Body of pancreas (tissue), 4 donors: ENCODE results near the gene SLC25A43. TPM values are rescaled to one million over a fixed set of nuclear protein-coding genes. Genes with fewer than 3 reads are reported as not detected.
"Not testable (repeated sequence)": the region's sequence is repeated elsewhere in the genome, so short reads cannot be mapped to it uniquely, and the experiment has no call there.

Source experiments
- ATAC-seq: fragments of 150-250 bp; one replicate; pipeline ENCODE4 v1.9.1; 2016
- DNase-seq, 4 donors: peaks; one replicate each; pipeline ENCODE4 v3.0.0-alpha.2; 2019
- H3K27ac ChIP-seq, 4 donors: fragments of 200-600 bp; sonication (generic); 1 replicate in 3 of 4; 2 replicates in 1 of 4; pipeline versions ENCODE4 v1.5.1 to v1.6.1; 2016 to 2019; ENCODE audit warnings: mild to moderate bottlenecking in 1 of 4, mixed read lengths in 1 of 4, moderate library complexity in 1 of 4
- H3K27me3 ChIP-seq, 2 donors: fragments of 200-600 bp; sonication (generic); one replicate each; pipeline ENCODE4 v1.6.0; 2016; ENCODE audit warnings: mild to moderate bottlenecking in 1 of 2
- H3K36me3 ChIP-seq, 2 donors: fragments of 200-600 bp; sonication (generic); replicated peaks in 1 of 2; 2 replicates each; pipeline ENCODE4 v1.5.1; 2016; ENCODE audit warnings: low read depth in 2 of 2; ENCODE audit not compliant: insufficient read depth in 1 of 2
- H3K4me1 ChIP-seq: fragments of 200-600 bp; sonication (generic); one replicate; pipeline ENCODE4 v1.6.0; 2016
- H3K4me3 ChIP-seq, 2 donors: fragments of 200-600 bp; sonication (generic); 1 replicate in 1 of 2; 2 replicates in 1 of 2; pipeline ENCODE4 v1.5.1; 2016 to 2019
- H3K9me3 ChIP-seq, 3 donors: fragments of 200-600 bp; sonication (generic); 1 replicate in 2 of 3; 2 replicates in 1 of 3; pipeline ENCODE4 v1.5.1; 2016
- CTCF ChIP-seq, 7 experiments: fragments of 450-650 bp in 4 of 7; fragments of 200-600 bp in 3 of 7; sonication (generic) in 3 of 7; IDR thresholded peaks; one replicate each; pipeline ENCODE4 v1.5.1; 2016 to 2019; ENCODE audit warnings: antibody characterized with exemption in 7 of 7
- POLR2A ChIP-seq, 3 donors: fragments of 450-650 bp; IDR thresholded peaks; one replicate each; pipeline ENCODE4 v1.6.1; 2016; ENCODE audit warnings: antibody characterized with exemption in 3 of 3, mild to moderate bottlenecking in 2 of 3
- WGBS, 2 donors: methylation state at CpG; one replicate each; pipeline ENCODE4 v1.1.5; 2017; 5-methylcytosine and 5-hydroxymethylcytosine counted together
- intact Hi-C: fragments of 100-400 bp; cut with DNase I; formaldehyde crosslinking; loops from one replicate; pipeline ENCODE4 v1.15.1; 2023
- total RNA-seq, 2 donors: library from RNA; depleted of rRNA; stranded (reverse); fragments of >200 nt; gene quantifications; one replicate each; pipeline ENCODE4 v1.1.0, GENCODE V29; 2016

The SLC25A43 gene
- 10 to 100 TPM; 10.6 to 13.8 TPM for total RNA-seq

DNA sequence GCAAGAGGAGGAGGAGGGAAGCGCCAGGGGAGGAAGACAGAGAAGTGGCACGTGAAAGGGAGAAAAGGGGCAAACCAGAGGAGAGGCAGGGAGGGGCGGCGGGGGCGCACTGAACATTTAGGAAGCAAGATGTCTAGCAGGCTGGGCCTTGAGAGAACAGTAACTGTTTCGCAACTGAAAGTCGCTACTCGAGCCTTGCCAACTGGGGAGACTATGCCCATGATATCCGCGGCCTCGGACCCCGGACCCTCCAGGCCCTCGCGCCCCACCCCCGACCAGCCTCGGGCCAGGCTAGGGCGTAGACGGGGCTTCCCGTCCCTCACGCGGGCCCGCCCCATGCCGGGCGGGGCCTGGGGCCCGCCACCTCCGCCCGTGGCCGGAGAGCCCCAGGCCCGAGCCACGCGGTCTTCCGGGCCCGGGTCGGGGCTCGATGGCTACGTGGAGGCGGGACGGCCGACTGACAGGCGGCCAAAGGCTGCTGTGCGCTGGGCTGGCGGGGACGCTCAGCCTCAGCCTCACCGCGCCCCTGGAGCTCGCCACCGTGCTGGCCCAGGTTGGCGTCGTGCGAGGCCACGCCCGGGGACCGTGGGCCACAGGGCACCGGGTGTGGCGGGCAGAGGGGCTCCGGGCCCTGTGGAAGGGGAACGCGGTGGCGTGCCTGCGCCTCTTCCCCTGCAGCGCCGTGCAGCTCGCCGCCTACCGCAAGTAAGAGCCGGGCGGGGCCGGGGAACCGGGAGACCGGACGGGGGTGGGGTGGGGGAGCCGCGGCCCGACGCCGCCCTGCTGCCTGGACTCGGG is at the start of gene SLC25A43:
Gene SLC25A43, plus strand, starts transcription at position 363 of the 798 bp plus-strand sequence. Its CDS starts 68 bp downstream, at position 431.
- 1 to 5% methylated on average over 6 to 36 of the region's 77 CpGs for WGBS, 2 donors
- H3K4me3 ChIP-seq: peak within 1 kb of the TSS in 1 of 2 donors; percentile 30
- H3K27ac ChIP-seq: peak within 1 kb of the TSS; percentile 42 to 64 (median 60)
- peak; percentile 78 for ATAC-seq
- H3K36me3 ChIP-seq: no peaks in the 10 kb centered on the region
- DNase-seq: peak; percentile 12 to 43 (median 31)
- peaks cover 6% of the 10 kb centered on the region for H3K4me1 ChIP-seq
- no peaks in the 10 kb centered on the region for H3K9me3 ChIP-seq
- intact Hi-C loops: no loop called here
- H3K27me3 ChIP-seq: no peaks in the 10 kb centered on the region
- TF ChIP-seq CTCF (IDR thresholded peaks at IDR 0.05) (no peak), POLR2A (IDR thresholded peaks at IDR 0.05) (peak; percentile 23 to 38 (median 29))

DNA sequence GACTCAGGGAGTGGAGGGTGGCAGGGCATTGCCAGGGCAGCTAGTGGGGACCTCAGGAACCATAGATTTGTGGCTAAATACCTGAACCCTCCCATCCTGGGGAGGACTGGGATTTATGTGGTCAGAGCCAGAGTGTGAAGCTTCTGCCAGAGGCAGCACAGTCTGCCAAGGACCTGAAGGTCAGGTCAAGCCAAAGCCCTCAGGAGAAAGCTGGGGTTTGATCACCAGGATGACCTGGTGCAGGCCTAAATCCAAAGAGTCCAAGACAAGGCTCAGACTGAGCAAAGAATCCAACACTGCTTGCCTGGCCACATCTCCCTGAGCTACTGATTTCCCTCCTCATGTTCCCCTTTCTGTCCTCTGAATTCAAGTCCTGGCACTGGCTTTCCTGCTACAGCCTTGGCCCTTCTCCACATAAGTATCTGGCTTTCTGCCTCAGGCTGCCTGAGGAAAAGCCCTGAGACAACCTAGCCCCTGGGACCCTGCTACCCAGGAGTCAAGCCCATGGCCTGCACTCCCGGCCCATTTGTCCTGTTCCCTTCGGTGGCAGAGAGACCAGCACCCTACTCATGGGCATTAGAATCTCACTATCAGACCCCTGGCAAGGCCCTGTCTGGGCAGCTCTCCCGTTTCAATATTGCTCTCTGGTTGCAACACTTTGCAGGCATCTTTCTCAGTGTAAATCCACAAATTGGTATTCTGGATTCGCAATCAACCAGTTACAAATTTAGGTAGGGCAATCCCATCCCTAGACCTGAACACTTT is 39.3 kb upstream of the SLC25A43 start:
- Histone ChIP-seq H3K9me3 (no peaks in the 10 kb centered on the region), H3K27me3 (no peaks in the 10 kb centered on the region), H3K36me3 (no peaks in the 10 kb centered on the region), H3K27ac (no peak overlapping the region), H3K4me3 (no peak overlapping the region), H3K4me1 (no peaks in the 10 kb centered on the region)
- intact Hi-C loops: no loop called here
- no peak for TF ChIP-seq CTCF (IDR thresholded peaks at IDR 0.05)
- no peak for TF ChIP-seq POLR2A (IDR thresholded peaks at IDR 0.05)
- 87% methylated on average over 4 of the region's 4 CpGs; no CpG with 5 or more reads in 1 of the 2 donors for WGBS, 2 donors
- DNase-seq (no peak), ATAC-seq (no peak)

GRCh38 chrX:119361451-119361850 is 37.7 kb upstream of the SLC25A43 start:
- H3K27me3 ChIP-seq, H3K9me3 ChIP-seq, ATAC-seq, H3K4me3 ChIP-seq, H3K36me3 ChIP-seq, intact Hi-C loops, H3K27ac ChIP-seq, H3K4me1 ChIP-seq, DNase-seq: not testable (repeated sequence)
- no CpG with 5 or more reads among the region's 27 CpGs for WGBS, 2 donors

DNA sequence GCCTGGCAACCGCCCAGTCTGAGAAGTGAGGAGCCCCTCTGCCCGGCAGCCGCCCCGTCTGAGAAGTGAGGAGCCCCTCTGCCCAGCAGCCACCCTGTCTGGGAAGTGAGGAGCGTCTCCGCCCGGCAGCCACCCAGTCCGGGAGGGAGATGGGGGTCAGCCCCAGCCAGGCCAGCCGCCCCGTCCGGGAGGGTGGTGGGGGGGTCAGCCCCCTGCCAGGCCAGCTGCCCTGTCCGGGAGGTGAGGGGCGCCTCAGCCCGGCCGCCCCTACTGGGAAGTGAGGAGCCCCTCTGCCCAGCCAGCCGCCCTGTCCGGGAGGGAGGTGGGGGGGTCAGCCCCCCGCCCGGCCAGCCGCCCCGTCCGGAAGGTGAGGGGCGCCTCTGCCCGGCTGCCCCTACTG is 37.1 kb upstream of the SLC25A43 start:
- H3K36me3 ChIP-seq, H3K27me3 ChIP-seq, H3K9me3 ChIP-seq, DNase-seq, H3K4me3 ChIP-seq, H3K4me1 ChIP-seq, intact Hi-C loops, H3K27ac ChIP-seq, ATAC-seq: not testable (repeated sequence)
- 95% methylated on average over 4 to 11 of the region's 24 CpGs for whole genome bisulfite sequencing, 2 donors

GRCh38 chrX:119363391-119363790 is 35.7 kb upstream of the SLC25A43 start:
- no peak for ATAC-seq

GRCh38 chrX:119371861-119372260 is 27.3 kb upstream of the SLC25A43 start:
- WGBS, 2 donors: 62 to 67% methylated on average over 2 of the region's 2 CpGs
- H3K36me3 ChIP-seq, ATAC-seq, DNase-seq, H3K9me3 ChIP-seq, intact Hi-C loops, H3K27ac ChIP-seq, H3K4me3 ChIP-seq, H3K4me1 ChIP-seq, H3K27me3 ChIP-seq: not testable (repeated sequence)

More at GRCh38 chrX:119363391-119363790, 35.7 kb upstream of the SLC25A43 start:
- H3K27ac ChIP-seq: no peak overlapping the region
- WGBS, 2 donors: 68 to 89% methylated on average over 6 of the region's 6 CpGs
- H3K36me3 ChIP-seq: no peaks in the 10 kb centered on the region
- no peaks in the 10 kb centered on the region for H3K4me1 ChIP-seq
- no peak for TF ChIP-seq POLR2A (IDR thresholded peaks at IDR 0.05)
- TF ChIP-seq CTCF (IDR thresholded peaks at IDR 0.05): no peak
- intact Hi-C loops: no loop called here
- no peaks in the 10 kb centered on the region for H3K27me3 ChIP-seq
- no peaks in the 10 kb centered on the region for H3K9me3 ChIP-seq
- DNase-seq: no peak
- no peak overlapping the region for H3K4me3 ChIP-seq
